ENCODE results near the gene CPN1. TPM values are rescaled to one million over a fixed set of nuclear protein-coding genes. Genes with fewer than 3 reads are reported as not detected.

The CPN1 gene
- total and polyA plus RNA-seq, 10 of the 15 experiments (the other 5 are each of a cell fraction or from before 2014, with no cell fraction given) = 0.03 to 0.10 TPM; not detected in 8

DNA sequence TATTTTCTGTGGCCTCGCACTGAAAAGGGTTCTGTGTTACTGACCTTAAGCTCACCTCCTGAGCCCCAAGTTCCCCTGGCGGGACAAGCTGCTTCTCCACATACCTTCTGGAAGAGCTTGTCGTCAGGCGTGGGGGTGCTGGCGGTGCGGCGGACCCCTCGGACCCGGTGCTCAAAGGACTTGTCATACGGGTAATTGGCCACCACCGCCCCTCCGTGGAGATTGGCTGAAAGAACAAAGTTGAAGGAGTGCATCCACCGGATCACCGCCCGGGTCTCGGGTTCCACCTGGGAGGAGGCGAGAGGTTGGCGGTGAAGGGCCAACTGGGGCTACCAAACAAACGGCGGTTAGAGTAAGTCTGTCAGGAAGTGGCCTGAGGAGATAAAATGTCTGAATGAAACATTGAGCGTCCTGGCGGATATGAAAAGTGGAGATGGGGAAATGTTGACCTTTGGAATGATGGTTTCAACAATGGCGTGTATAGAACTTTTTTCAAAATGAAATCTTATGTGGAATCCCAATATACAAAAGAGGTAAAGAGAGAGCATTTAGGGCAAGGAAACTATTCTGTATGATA is 16.5 kb downstream of the CPN1 start:
- Histone ChIP-seq H2AFZ (ENCODE audit: control insufficient read depth, low read depth, low read length) (no peak overlapping the region), H3K27me3 (replicated peaks in 1 of 2; ENCODE audit: control insufficient read depth in 2 of 2, insufficient read depth in 2 of 2, low read length in 1 of 2) (no peaks in the 10 kb centered on the region), H3K9ac (ENCODE audit: control insufficient read depth, insufficient read depth, low read length) (no peak overlapping the region), H3K79me2 (ENCODE audit: control insufficient read depth, insufficient read depth, low read length) (no peaks in the 10 kb centered on the region), H3K4me2 (ENCODE audit: control insufficient read depth, insufficient read depth) (no peak overlapping the region), H3K27ac (ENCODE audit: control insufficient read depth, insufficient read depth) (no peak overlapping the region), H3K36me3 (ENCODE audit: control insufficient read depth in 2 of 2, insufficient read depth in 2 of 2, low read length in 1 of 2) (no peaks in the 10 kb centered on the region), H3K4me1 (ENCODE audit: control insufficient read depth, insufficient read depth, low read length) (no peaks in the 10 kb centered on the region), H4K20me1 (ENCODE audit: control insufficient read depth, insufficient read depth) (no peaks in the 10 kb centered on the region), H3K4me3 (no peak overlapping the region), H3K9me3 (replicated peaks; ENCODE audit: control insufficient read depth, insufficient read depth, low read length) (no peaks in the 10 kb centered on the region)
- ChIA-PET SMC1A (ENCODE audit: uncharacterized antibody, unreplicated experiment) (interaction anchor here (1.1 kb wide), 1 partner anchor 214 kb away, joined by 3 read pairs; no protein-coding TSS in a partner anchor), POLR2A (no interaction called here), CTCF (interaction anchor here (1.1 kb wide), 1 partner anchor 19 kb away, joined by 5 read pairs; no protein-coding TSS in a partner anchor), RAD21 (ENCODE audit: unreplicated experiment) (no interaction called here)
- FAIRE-seq (no peak), DNase-seq (ENCODE audit: low read depth, low spot score) (no peak), ATAC-seq (no peak)
- no TSS peak for BruUV-seq (replicated peaks)
- intact Hi-C loops (cut with micrococcal nuclease; ENCODE audit: unreplicated experiment) (no loop called here), in situ Hi-C loops (cut with MboI) (no loop called here)
- TF ChIP-seq BCL11A (IDR thresholded peaks at IDR 0.05; ENCODE audit: low read depth, low read length) (no peak), CBX5 (IDR thresholded peaks at IDR 0.05; ENCODE audit: low read depth) (no peak), POU2F2 (IDR thresholded peaks at IDR 0.05; ENCODE audit: borderline replicate concordance, low read depth, low read length) (no peak), ASH2L (IDR thresholded peaks at IDR 0.05; ENCODE audit: borderline replicate concordance, low read depth) (no peak)
- 74% methylated on average over 23 of the region's 23 CpGs for WGBS (ENCODE audit: insufficient coverage, insufficient replicate concordance, low lambda C conversion rate, missing lambda C conversion rate)

DNA sequence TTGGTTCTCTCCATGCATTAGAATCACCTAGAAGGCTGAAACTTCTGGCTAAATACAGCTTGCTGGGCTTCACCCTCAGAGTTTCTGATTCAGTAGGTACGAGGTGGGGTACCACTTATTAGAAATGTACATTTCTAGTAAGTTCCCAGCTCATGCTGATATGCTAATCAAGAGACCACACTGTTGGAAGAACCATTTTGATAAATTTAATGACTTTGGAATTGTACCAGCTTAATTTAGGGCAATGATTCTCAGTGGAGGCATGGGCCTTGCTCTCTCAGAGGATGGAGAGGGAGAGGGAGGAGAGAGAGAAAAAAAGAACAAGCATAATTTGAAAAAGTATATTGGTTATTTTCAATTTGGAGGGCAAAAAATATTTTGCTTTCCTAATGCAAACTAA is 20.3 kb downstream of the CPN1 start:
- in situ Hi-C loops (cut with MboI) (no loop called here), intact Hi-C loops (cut with micrococcal nuclease; ENCODE audit: unreplicated experiment) (no loop called here)
- ChIA-PET POLR2A (no interaction called here), SMC1A (ENCODE audit: uncharacterized antibody, unreplicated experiment) (interaction anchor here (1.0 to 1.4 kb wide), 2 partner anchors 15 to 270 kb away, joined by 3 to 4 read pairs; no protein-coding TSS in a partner anchor), RAD21 (ENCODE audit: unreplicated experiment) (no interaction called here), CTCF (interaction anchor here (2.8 kb wide), 1 partner anchor 16 kb away, joined by 13 read pairs; no protein-coding TSS in a partner anchor)
- H3K4me2 ChIP-seq (ENCODE audit: control insufficient read depth, insufficient read depth) = no peak overlapping the region
- no peak overlapping the region for H3K4me3 ChIP-seq
- H3K27ac ChIP-seq (ENCODE audit: control insufficient read depth, insufficient read depth) = no peak overlapping the region
- no peaks in the 10 kb centered on the region for H3K79me2 ChIP-seq (ENCODE audit: control insufficient read depth, insufficient read depth, low read length)
- DNase-seq (ENCODE audit: low read depth, low spot score) (no peak), ATAC-seq (no peak), FAIRE-seq (no peak)
- H2AFZ ChIP-seq (ENCODE audit: control insufficient read depth, low read depth, low read length) = no peak overlapping the region
- H4K20me1 ChIP-seq (ENCODE audit: control insufficient read depth, insufficient read depth) = no peaks in the 10 kb centered on the region
- no peaks in the 10 kb centered on the region for H3K9me3 ChIP-seq (replicated peaks; ENCODE audit: control insufficient read depth, insufficient read depth, low read length)
- H3K4me1 ChIP-seq (ENCODE audit: control insufficient read depth, insufficient read depth, low read length) = no peaks in the 10 kb centered on the region
- no peaks in the 10 kb centered on the region for H3K36me3 ChIP-seq (ENCODE audit: control insufficient read depth in 2 of 2, insufficient read depth in 2 of 2, low read length in 1 of 2)
- H3K27me3 ChIP-seq (replicated peaks in 1 of 2; ENCODE audit: control insufficient read depth in 2 of 2, insufficient read depth in 2 of 2, low read length in 1 of 2) = no peaks in the 10 kb centered on the region
- H3K9ac ChIP-seq (ENCODE audit: control insufficient read depth, insufficient read depth, low read length) = no peak overlapping the region
- TF ChIP-seq, protein P1, sequence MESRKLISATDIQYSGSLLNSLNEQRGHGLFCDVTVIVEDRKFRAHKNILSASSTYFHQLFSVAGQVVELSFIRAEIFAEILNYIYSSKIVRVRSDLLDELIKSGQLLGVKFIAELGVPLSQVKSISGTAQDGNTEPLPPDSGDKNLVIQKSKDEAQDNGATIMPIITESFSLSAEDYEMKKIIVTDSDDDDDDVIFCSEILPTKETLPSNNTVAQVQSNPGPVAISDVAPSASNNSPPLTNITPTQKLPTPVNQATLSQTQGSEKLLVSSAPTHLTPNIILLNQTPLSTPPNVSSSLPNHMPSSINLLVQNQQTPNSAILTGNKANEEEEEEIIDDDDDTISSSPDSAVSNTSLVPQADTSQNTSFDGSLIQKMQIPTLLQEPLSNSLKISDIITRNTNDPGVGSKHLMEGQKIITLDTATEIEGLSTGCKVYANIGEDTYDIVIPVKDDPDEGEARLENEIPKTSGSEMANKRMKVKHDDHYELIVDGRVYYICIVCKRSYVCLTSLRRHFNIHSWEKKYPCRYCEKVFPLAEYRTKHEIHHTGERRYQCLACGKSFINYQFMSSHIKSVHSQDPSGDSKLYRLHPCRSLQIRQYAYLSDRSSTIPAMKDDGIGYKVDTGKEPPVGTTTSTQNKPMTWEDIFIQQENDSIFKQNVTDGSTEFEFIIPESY (IDR thresholded peaks at IDR 0.05) = no peak
- TF ChIP-seq SRF (IDR thresholded peaks at IDR 0.05; ENCODE audit: low read depth in 2 of 2, low read length in 2 of 2) (no peak), ZNF207 (IDR thresholded peaks at IDR 0.05; ENCODE audit: borderline replicate concordance) (no peak), YBX1 (IDR thresholded peaks at IDR 0.05) (no peak)
- no TSS peak for BruUV-seq (replicated peaks)
- 36% methylated on average over 1 of the region's 1 CpG for WGBS (ENCODE audit: insufficient coverage, insufficient replicate concordance, low lambda C conversion rate, missing lambda C conversion rate)

Measured in GM12878 (cell line).